Heart right ventricle (tissue), 16 donors: ENCODE data around the gene MMP24. TPM values are rescaled to one million over a fixed set of nuclear protein-coding genes. Genes with fewer than 3 reads are reported as not detected.
A peak's percentile ranks its signal among the peaks of the same experiment; 100 is the strongest.
"Not testable (repeated sequence)": the region's sequence is repeated elsewhere in the genome, so short reads cannot be mapped to it uniquely, and the experiment has no call there.

Experiments used
- ATAC-seq, 8 donors: fragments of 200-7000 bp; cut with Tn5 transposase; one replicate each; pipeline ENCODE4 v1.9.1; 2020; ENCODE audit warnings: mild to moderate bottlenecking in 8 of 8, moderate library complexity in 8 of 8, moderate number of reproducible peaks in 1 of 8
- DNase-seq, 2 donors: peaks; one replicate each; pipeline ENCODE4 v3.0.0-alpha.2; 2020
- H3K27ac ChIP-seq, 10 donors: fragments of 200-600 bp; sonication (generic) in 2 of 10; one replicate each; pipeline versions ENCODE4 v1.5.0 to v1.8.0; 2020 to 2022; ENCODE audit warnings: mild to moderate bottlenecking in 3 of 10
- H3K27me3 ChIP-seq, 7 donors: fragments of 200-600 bp; one replicate each; pipeline ENCODE4 v1.8.0; 2021 to 2022; ENCODE audit warnings: mild to moderate bottlenecking in 2 of 7
- H3K36me3 ChIP-seq, 9 donors: fragments of 200-600 bp; sonication (generic) in 1 of 9; one replicate each; pipeline versions ENCODE4 v1.5.0 to v1.8.0; 2020 to 2022; ENCODE audit warnings: mild to moderate bottlenecking in 2 of 9
- H3K4me1 ChIP-seq, 9 donors: fragments of 200-600 bp; sonication (generic) in 1 of 9; one replicate each; pipeline versions ENCODE4 v1.5.0 to v1.8.0; 2020 to 2022; ENCODE audit warnings: mild to moderate bottlenecking in 4 of 9
- H3K4me3 ChIP-seq, 10 donors: fragments of 200-600 bp; sonication (generic) in 2 of 10; one replicate each; pipeline versions ENCODE4 v1.5.0 to v1.8.0; 2020 to 2022; ENCODE audit warnings: mild to moderate bottlenecking in 7 of 10, moderate library complexity in 2 of 10
- H3K9me3 ChIP-seq, 11 donors: fragments of 200-600 bp in 10 of 11; sonication (generic) in 2 of 11; one replicate each; pipeline versions ENCODE4 v1.5.0 to v1.8.0; 2013 to 2022; ENCODE audit warnings: mild to moderate bottlenecking in 2 of 11, control low read depth in 1 of 11, moderate library complexity in 1 of 11
- CTCF ChIP-seq, 9 donors: fragments of 200-600 bp; sonication (generic) in 2 of 9; IDR thresholded peaks; one replicate each; pipeline versions ENCODE4 v1.5.0 to v1.8.0; 2021 to 2022; ENCODE audit warnings: antibody characterized with exemption in 9 of 9, mild to moderate bottlenecking in 5 of 9, moderate library complexity in 1 of 9
- WGBS, 2 donors: extraction: QIAGEN DNeasy Blood & Tissue Kit; methylation state at CpG; one replicate each; pipeline ENCODE4 v1.1.7; 2013; ENCODE audit warnings: inconsistent platforms in 1 of 2; 5-methylcytosine and 5-hydroxymethylcytosine counted together
- intact Hi-C, 10 donors: fragments of 100-400 bp; cut with DNase I; formaldehyde crosslinking; loops; one replicate each; pipeline versions ENCODE4 v1.11.1 to v1.14.2; 2022
- polyA plus RNA-seq, 2 donors: library from polyadenylated mRNA; stranded (reverse); fragments of 200-250 nt; gene quantifications; one replicate each; pipeline ENCODE4 v1.2.3, GENCODE V29; 2013
- total RNA-seq, 10 donors: library from RNA; stranded (reverse); fragmentation: NEBNext Ultra II Directional in 3 of 10; extraction: Animal tissue kit (Norgen Biotek cat#: 25700) in 3 of 10; gene quantifications; one replicate each; pipeline versions ENCODE4 v1.2.1 to v1.2.4, GENCODE V29; 2021 to 2023
- donor health status: Arrhythmogenic right ventricular cardiomyopathy.
- donor health status: ischemic (EF 13 %, LVEDD 7.1; RV severe dilation, severe dysfunction).
- donor health status: healthy with polysubstance abuse.
- donor health status: DM: no; HTN: yes; CAD: no.
- donor health status: DM: no; HTN: no; CAD: no.
- donor health status: ischemic (EF 25% LVEDD 6.9; RV normal size, moderate dysfunction).
- donor health status: ischemic (EF 25% LVEDD 5.7; RV mildly dilated, moderate dysfunction).
- donor health status: healthy.
- donor health status: DM: yes; HTN: yes; CAD: no.
- donor health status: Ischemic cardiomyopathy.
- donor health status: ischemic (EF 35%, LVEDD 5.7; RV mildly dilated, moderate dysfunction).
- donor health status: nonischemic (EF 11% LVEDD 7.7; RV severe dilation, severe dysfunction).
- donor health status: DM: yes; HTN: yes; CAD: no.
- donor health status: PGD.
- donor health status: ischemic (EF 29% LVEDD 5.4; RV normal size, mild dysfunction).
- donor health status: nonischemic (EF 23%, LVEDD 6.1; RV moderate dilation, normal function).

MMP24 gene
- total and polyA plus RNA-seq, 12 donors, result 0.09 to 1.2 (median 0.22) TPM; not detected in 1

- peaks cover 0 to 43% (median 11%) of the 10 kb centered on the region in 11 donors for H3K9me3 ChIP-seq
- ATAC-seq, result no peak
- intact Hi-C loops, result loop anchor here in 3 of 10 donors (10.0 kb wide), 2 partner anchors 55 to 365 kb away; partner anchors contain the start of gene EDEM2 (in 1 of the 3)
- H3K27ac ChIP-seq, result no peak overlapping the region
- peaks cover 0 to 17% (median 0%) of the 10 kb centered on the region in 9 donors for H3K36me3 ChIP-seq
- no peak for TF ChIP-seq CTCF (IDR thresholded peaks at IDR 0.05)
- no peak for DNase-seq
- H3K4me1 ChIP-seq, result peaks cover 0 to 9% (median 0%) of the 10 kb centered on the region in 9 donors
- H3K4me3 ChIP-seq, result no peak overlapping the region
- no peaks in the 10 kb centered on the region for H3K27me3 ChIP-seq
- 83 to 97% methylated on average over 1 of the region's 1 CpG for WGBS, 2 donors
Observed at GRCh38 chr20:35200267-35200666, 26.2 kb upstream of the MMP24 start.

DNA sequence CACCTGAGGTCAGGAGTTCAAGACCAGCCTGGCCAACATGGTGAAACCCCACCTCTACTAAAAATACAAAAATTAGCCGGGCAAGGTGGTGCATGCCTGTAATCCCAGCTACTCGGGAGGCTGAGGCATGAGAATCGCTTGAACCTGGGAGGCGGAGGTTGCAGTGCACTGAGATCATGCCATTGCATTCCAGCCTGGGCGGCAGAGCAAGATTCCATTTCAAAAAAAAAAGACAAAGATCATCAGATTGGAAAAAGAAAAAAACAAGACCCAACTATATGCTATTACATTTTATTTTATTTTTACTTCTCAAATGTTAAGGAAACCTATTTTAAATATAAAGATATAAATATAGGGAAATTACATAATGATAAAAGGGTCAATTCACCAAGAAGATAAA lies 25.0 kb upstream of the MMP24 start:
- H3K27ac ChIP-seq, H3K4me1 ChIP-seq, H3K27me3 ChIP-seq, DNase-seq, ATAC-seq, H3K4me3 ChIP-seq: not testable (repeated sequence)
- Histone ChIP-seq H3K9me3 (peaks cover 0 to 35% (median 8%) of the 10 kb centered on the region in 11 donors), H3K36me3 (peaks cover 0 to 17% (median 0%) of the 10 kb centered on the region in 9 donors)
- WGBS, 2 donors, result 95 to 97% methylated on average over 5 of the region's 5 CpGs
- intact Hi-C loops, result loop anchor here in 3 of 10 donors (10.0 kb wide), 2 partner anchors 57 to 367 kb away; partner anchors contain the start of gene EDEM2 (in 1 of the 3)

DNA sequence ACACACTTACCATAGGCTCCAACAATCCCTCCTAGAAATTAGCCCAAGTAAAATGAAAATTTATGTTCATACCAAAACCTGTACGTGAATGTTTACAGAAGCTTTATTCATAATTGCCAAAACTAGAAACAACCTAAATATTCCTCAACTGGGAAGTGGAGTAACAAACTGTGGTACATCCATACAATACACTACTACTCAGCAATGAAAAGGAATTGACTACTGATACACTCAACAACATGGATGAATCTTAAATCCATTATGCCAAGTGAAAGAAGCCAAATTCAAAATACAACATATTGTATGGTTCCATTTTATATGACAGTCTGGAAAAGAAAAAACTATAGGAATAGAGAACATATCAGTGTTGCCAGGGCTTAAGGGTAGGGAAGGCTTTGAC lies 19.7 kb upstream of the MMP24 start:
- intact Hi-C loops, result loop anchor here in 8 of 10 donors (5.0 to 10.0 kb wide), 9 partner anchors 35 to 375 kb away; partner anchors contain the start of genes EDEM2 (in 3 of the 8), GGT7 (in 1 of the 8), PROCR (in 1 of the 8) and TRPC4AP (in 1 of the 8)
- no peak for DNase-seq

GRCh38 chr20:35207950-35208611 lies 18.4 kb upstream of the MMP24 start:
- ATAC-seq (peak; percentile 91 to 98 (median 96)), DNase-seq (peak; percentile 66 to 90)
- peak; percentile 77 to 89 (median 82) for TF ChIP-seq CTCF (IDR thresholded peaks at IDR 0.05)
- H3K27me3 ChIP-seq, result no peaks in the 10 kb centered on the region
- peak overlapping the region; percentile 36 to 82 (median 60) for H3K27ac ChIP-seq
- peaks cover 0 to 13% (median 5%) of the 10 kb centered on the region in 9 donors for H3K4me1 ChIP-seq
- 13 to 17% methylated on average over 8 of the region's 8 CpGs for WGBS, 2 donors
- peaks cover 0 to 26% (median 0%) of the 10 kb centered on the region in 9 donors for H3K36me3 ChIP-seq
- intact Hi-C loops, result loop anchor here (1.0 to 10.0 kb wide), 14 partner anchors 36 to 376 kb away; partner anchors contain the start of genes EDEM2 (in 4 of the 10), GGT7 (in 1 of the 10), PROCR (in 1 of the 10) and TRPC4AP (in 1 of the 10)
- peak overlapping the region in 7 of 10 donors; percentile 1 to 32 (median 24) for H3K4me3 ChIP-seq
- peaks cover 0 to 10% (median 0%) of the 10 kb centered on the region in 11 donors for H3K9me3 ChIP-seq

More for the DNA sequence above, 19.7 kb upstream of the MMP24 start:
- H3K27ac ChIP-seq, result peak overlapping the region in 1 of 10 donors; percentile 41
- no peak for TF ChIP-seq CTCF (IDR thresholded peaks at IDR 0.05)
- H3K4me1 ChIP-seq, result peaks cover 0 to 13% (median 5%) of the 10 kb centered on the region in 9 donors
- 97% methylated on average over 1 of the region's 1 CpG for WGBS, 2 donors
- ATAC-seq, result no peak
- H3K36me3 ChIP-seq, result peaks cover 0 to 17% (median 0%) of the 10 kb centered on the region in 9 donors
- H3K9me3 ChIP-seq, result peaks cover 0 to 12% (median 0%) of the 10 kb centered on the region in 11 donors
- no peaks in the 10 kb centered on the region for H3K27me3 ChIP-seq
- H3K4me3 ChIP-seq, result no peak overlapping the region
